Right lobe of liver (tissue), 4 donors: ENCODE results near the gene CELSR1.

Experiments used
- CTCF ChIP-seq, 4 donors: fragments of 200-600 bp in 3 of 4; fragments of 450-650 bp in 1 of 4; IDR thresholded peaks; one replicate each; pipeline versions ENCODE4 v1.5.1 to v1.8.0; 2016 to 2022; ENCODE audit warnings: antibody characterized with exemption in 4 of 4, mild to moderate bottlenecking in 2 of 4
- POLR2A ChIP-seq: fragments of 450-650 bp; IDR thresholded peaks from one replicate; pipeline ENCODE4 v1.6.1; 2017; ENCODE audit warnings: antibody characterized with exemption, mild to moderate bottlenecking
- donor health status: DM: no; HTN: no; CAD: no.
- donor health status: DM: no; HTN: no; CAD: no.
- donor health status: DM: no; HTN: yes; CAD: no.

- TF ChIP-seq CTCF (IDR thresholded peaks at IDR 0.05) = no peak
- no peak for TF ChIP-seq POLR2A
These were observed 147.2 kb downstream of the CELSR1 start for GRCh38 chr22:46390105-46390651.
